Right renal cortex interstitium (tissue), 3 donors: ENCODE data around the gene ENTHD1. TPM values are rescaled to one million over a fixed set of nuclear protein-coding genes. Genes with fewer than 3 reads are reported as not detected.

Experiments
- DNase-seq, 3 donors: peaks; one replicate each; pipeline ENCODE4 v3.0.0-alpha.2; 2013; ENCODE audit warnings: low read depth in 3 of 3, low spot score in 2 of 3
- polyA plus RNA-seq, 3 donors: library from polyadenylated mRNA; unstranded; fragments of 120-200 nt; gene quantifications; one replicate each; pipeline ENCODE4 v1.2.1, GENCODE V29; 2013; ENCODE audit not compliant: insufficient read length in 3 of 3

The ENTHD1 gene
- polyA plus RNA-seq, 3 donors: not detected

GRCh38 chr22:39718921-39719475 lies 174.6 kb downstream of the ENTHD1 start:
- no peak for DNase-seq

- DNase-seq: no peak
Observed at GRCh38 chr22:39718206-39718605, 175.4 kb downstream of the ENTHD1 start.

DNA sequence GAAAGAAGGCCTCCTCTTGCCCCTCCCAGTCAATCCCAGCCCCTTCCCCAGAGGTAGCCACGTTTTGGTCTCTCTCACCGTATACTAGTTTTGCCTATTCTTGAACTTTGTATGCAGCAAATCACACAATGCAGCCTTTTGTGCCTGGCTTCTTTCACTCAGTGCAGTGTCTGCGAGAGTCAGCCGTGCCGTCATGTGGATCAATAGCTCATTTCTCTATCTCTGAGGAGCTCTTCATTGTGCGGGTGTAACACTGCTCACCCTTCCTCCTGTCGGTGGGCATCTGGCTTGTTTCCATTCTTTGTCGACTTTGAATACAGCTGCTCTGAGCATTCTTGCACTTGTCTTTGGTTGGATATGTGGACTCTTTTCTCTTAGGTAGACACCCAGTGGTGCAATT lies 176.5 kb downstream of the ENTHD1 start:
- DNase-seq: no peak

GRCh38 chr22:39716534-39716933 lies 177.0 kb downstream of the ENTHD1 start:
- no peak for DNase-seq

DNA sequence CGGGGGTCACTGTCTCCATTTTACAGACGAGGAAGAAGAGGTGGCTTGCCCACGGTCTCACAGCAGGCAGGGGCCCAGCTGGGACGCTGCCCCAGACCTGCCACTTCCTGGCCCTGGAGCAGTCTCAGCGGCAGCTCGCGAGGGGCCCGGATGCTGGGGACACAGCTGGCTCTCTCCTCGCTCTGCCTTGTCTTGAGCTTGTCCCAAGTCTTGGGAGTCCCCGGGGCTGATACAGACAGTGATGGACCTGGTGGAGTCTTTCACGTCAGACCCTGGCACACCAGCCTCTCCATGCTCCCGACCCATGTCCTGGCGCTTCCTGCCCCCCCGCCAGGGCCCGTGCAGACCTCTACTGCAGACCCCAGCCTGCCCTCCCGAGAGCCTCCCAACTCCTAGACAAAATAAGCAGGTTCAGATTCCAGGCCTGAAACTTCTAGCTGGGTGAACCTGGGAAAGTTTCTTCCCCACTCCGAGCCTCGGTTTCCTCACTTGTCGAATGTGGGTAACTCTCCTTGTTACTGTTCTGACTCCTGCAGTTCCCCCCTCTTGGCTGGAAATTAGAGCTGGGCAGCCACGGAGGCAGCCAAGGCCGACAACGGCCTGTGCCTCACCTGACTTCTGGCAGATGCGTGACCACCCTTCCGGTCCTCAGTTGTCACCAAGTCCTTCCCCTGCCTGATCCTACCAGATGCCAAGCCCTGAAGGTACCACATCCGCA lies 177.6 kb downstream of the ENTHD1 start:
- DNase-seq: no peak

DNA sequence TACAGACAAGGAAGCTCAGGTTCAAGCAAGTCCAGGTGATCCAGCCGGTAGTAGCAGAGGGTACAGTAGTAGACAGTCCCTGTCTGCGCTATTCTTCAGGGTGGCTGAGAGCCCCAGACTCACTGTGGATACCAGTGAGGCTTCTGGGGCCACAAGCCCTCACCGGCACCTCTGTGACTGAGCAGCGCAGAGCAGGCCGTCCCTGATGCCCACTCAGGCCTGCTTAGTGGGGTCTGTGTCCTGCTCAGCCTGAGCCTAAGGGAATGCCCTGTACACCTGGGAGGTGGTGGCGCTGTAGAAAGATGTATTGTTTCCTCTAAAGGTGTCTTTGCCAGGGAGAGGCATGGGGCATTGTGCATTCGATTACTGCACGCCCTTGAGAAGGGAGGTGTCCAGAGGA lies 179.2 kb downstream of the ENTHD1 start:
- DNase-seq: no peak

GRCh38 chr22:39713799-39714290 lies 179.7 kb downstream of the ENTHD1 start:
- DNase-seq: no peak

DNA sequence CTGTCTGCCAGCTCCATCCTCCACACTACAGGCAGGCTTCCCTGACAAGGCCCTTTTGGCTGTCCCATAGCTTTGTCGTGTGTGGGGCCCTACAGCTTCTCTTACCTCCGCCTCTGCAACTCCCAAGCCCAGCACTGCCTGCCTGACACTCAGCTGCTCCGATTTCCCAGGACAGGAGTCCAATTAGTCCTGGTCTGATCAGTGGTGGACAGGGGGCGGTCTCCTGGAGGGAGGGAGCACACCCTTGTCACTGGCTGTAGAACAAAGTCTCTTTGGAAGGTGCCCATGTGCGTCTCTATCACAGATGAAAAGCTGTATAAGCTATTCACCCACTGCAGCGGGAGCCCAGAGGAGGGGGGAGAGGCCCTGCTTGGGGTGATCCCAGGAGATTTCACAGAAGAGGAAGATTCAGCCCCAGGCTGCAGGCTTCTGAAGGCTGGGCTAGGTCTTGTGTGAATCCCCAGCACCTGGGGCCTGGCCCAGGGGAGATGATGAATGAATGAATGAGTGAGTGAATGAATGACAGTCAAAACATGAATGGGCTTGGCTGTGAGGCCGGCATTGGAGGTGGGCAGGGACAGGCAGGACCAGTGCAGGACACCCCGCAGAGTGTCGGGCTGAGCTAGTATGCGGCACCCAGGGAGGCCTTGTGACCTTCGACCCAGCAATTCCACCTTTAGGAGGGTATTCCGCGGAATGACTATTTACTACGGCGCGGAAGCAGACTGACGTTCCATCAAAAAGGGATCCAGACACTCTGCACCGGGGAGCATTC lies 180.6 kb downstream of the ENTHD1 start:
- DNase-seq: no peak

- DNase-seq: no peak
Observed at GRCh38 chr22:39712081-39712480, 181.5 kb downstream of the ENTHD1 start.

DNA sequence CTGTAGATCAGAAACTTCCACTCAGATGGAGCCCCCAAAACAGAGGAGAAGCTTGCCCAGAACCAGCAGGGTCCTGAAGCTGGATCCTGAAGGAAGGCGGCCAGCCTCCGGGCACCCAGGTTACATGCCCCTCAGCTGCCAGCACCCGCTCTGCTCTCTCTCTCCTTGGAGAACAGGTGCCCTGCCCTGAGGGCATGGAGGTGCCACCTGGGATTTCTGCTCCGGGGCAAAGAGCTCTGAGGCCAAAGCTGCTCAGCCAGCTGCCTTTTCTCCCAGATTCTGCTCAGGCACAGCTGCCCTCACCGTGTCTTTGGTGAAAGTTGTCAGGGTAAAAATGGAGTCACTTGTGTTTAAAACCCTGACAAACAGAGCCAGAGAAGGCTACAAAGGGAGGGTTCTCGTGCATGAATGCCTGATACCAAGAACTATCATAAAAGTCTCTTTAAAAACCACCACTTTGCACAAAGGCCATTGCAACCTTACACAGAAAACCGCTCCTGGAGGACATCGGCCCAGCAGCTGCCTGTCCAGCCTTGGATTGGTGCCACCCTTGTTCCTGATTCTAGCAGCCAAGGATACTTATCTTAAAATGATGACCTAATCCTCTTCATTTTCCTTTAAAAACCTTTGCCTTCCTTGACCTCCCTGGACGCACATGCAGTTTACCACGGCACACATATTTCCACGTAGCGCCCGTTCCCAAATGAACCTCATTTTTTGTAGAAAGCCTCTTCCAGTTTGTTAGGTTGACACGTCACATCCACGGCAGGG lies 183.0 kb downstream of the ENTHD1 start:
- DNase-seq: no peak

DNA sequence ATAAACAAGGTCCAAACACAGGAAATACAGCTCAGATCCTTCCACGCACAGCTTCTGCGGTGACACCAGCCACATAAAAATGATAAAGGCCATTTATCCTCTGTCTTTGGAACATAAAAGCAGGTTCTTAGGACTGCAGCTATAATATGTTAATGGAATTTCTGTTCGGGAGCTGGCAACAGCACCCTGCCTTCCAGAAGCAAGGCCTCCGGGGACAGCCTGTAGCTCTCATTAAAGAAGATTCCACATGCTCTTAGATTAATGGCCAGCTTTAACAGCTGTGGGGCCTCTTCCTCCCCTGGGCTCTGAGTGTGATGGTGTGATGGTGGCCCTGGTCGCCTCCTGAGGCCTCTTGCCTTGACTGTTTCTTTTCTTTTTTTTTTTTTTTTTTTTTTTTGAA lies 185.7 kb downstream of the ENTHD1 start:
- no peak for DNase-seq

DNA sequence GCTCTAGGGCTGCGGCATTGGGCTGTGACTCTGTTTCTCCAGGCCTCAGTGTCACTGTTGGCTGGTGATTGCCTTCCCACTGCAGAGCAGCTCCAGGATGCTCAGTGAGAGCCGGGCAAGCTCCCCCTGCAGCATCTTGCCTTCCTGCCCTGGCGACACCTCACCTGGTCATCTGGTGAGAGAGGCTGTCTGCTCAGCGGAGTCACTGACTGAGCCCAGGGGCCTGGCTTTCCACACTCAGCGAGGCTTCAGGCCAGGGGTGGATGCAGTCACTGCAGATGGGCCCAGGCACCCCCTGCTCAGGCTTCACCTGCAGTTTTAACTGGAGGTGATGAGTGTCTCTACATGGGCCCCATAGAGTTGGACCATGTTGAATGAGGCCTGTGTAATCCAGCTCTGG lies 186.2 kb downstream of the ENTHD1 start:
- DNase-seq: no peak

- no peak for DNase-seq
Observed at GRCh38 chr22:39706376-39707140, 187.0 kb downstream of the ENTHD1 start.

DNA sequence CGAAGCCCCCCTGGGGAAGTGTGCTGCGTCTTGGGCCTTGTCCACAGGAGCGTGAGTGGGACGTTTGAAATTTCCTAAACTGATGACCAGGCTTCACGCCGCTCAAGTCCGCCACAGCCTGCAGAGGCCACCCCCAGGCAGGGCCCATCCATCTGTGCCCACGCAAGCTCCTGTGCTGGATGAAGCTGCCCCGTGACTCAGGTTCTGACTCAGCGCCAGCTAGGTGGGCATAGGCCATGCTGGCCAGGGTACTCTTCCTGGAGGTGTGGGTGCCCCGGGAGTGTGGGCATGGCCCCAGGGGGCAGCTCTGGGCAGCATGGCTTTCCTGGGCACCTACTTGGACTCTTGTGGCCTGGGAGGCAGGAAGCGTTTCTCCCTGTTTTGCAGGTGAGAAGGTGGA lies 188.2 kb downstream of the ENTHD1 start:
- no peak for DNase-seq

GRCh38 chr22:39703928-39704639 lies 189.5 kb downstream of the ENTHD1 start:
- peak; percentile 61 to 83 (median 71) for DNase-seq

DNA sequence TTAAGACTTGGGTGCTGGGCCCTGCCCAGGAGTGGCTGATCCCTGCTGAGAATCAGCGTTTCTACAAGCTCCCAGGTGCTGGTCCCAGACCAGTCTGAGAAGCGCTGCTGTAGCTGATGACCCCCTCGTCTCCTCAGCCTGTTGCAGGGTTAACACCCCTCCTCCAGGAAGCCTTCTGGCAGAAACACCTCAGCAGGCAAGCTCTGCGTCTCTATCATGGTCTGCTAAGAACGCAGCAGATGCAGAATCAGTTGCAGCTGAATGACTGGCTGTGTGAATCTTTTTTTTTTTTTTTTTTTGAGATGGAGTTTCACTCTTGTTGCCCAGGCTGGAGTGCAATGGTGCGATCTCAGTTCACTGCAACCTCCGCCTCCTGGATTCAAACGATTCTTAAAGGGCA lies 190.5 kb downstream of the ENTHD1 start:
- no peak for DNase-seq

GRCh38 chr22:39700565-39700964 lies 193.0 kb downstream of the ENTHD1 start:
- no peak for DNase-seq

- no peak for DNase-seq
Observed at GRCh38 chr22:39699631-39700360, 193.8 kb downstream of the ENTHD1 start.
